Measurements from ENCODE around the gene PFKL.

The PFKL gene

GRCh38 chr21:44310628-44311507 is 11.0 kb downstream of the PFKL start:
- no peak for DNase-seq (ENCODE audit: extremely low read depth, low read depth)

GRCh38 chr21:44312089-44312488 is 12.2 kb downstream of the PFKL start:
- no peak for TF ChIP-seq CTCF (IDR thresholded peaks at IDR 0.05; ENCODE audit: low read depth, low read length)
- DNase-seq (ENCODE audit: extremely low read depth, low read depth) = no peak

More at GRCh38 chr21:44310628-44311507, 11.0 kb downstream of the PFKL start:
- no peak for TF ChIP-seq CTCF (IDR thresholded peaks at IDR 0.05; ENCODE audit: low read depth, low read length)

GRCh38 chr21:44312716-44313115 is 12.9 kb downstream of the PFKL start:
- no peak for DNase-seq (ENCODE audit: extremely low read depth, low read depth)
- TF ChIP-seq CTCF (IDR thresholded peaks at IDR 0.05; ENCODE audit: low read depth, low read length) = no peak

GRCh38 chr21:44313451-44313850 is 13.6 kb downstream of the PFKL start:
- DNase-seq (ENCODE audit: extremely low read depth, low read depth) = no peak
- TF ChIP-seq CTCF (IDR thresholded peaks at IDR 0.05; ENCODE audit: low read depth, low read length) = no peak

- DNase-seq (ENCODE audit: extremely low read depth, low read depth) = no peak
- TF ChIP-seq CTCF (IDR thresholded peaks at IDR 0.05; ENCODE audit: low read depth, low read length) = no peak
Observed at GRCh38 chr21:44314128-44314527, 14.3 kb downstream of the PFKL start.

- no peak for DNase-seq (ENCODE audit: extremely low read depth, low read depth)
Observed at GRCh38 chr21:44314561-44314960, 14.7 kb downstream of the PFKL start.

More at GRCh38 chr21:44314561-44314960, 14.7 kb downstream of the PFKL start:
- TF ChIP-seq CTCF (IDR thresholded peaks at IDR 0.05; ENCODE audit: low read depth, low read length) = no peak

Data from AG09319 (cell line).